ENCODE measurements around the gene EDIL3.
A peak's percentile ranks its signal among the peaks of the same experiment; 100 is the strongest.
"Not testable (repeated sequence)": the region's sequence is repeated elsewhere in the genome, so short reads cannot be mapped to it uniquely, and the experiment has no call there.

Gene EDIL3

DNA sequence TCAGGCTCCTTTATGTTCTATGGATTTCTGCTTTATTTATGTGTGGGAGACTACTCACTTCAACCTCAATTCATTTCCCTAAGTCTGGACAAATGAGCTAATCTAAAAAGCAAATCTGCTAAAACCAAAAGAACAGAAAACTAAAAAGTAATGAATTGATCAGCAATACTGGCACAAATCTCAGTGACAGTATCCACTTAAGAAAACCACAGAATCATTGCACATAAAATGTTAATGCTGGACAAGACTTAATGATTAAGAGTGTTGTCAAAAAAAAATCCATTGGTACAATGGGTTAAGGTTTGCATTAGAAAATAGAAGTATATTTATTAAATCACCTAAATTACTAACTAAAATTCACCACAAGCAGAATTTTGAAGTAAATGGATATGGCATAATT lies 147.6 kb downstream of the EDIL3 start:
- intact Hi-C loops (cut with DNase I): no loop called here
- no peak for DNase-seq

DNA sequence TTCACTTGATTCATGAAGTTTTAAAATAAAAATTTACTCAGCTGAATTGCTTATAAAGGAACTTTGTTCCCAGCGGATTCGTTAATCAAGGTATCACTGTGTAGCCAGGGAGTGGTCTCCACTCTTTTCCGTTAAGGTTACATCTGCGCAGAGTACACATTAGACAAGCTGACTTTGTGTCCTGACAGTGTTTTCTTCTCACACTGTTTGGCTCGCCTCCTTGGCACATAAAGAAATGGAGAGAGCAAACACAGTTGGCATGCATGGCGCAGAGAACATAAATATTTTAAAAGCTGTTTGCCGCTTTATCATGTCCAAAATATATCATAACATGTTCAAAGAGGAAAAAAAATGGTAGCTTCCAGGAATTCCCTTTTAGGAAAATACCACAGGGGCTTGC lies 153.2 kb downstream of the EDIL3 start:
- intact Hi-C loops (cut with DNase I): no loop called here
- peak in 1 of 42 donors; percentile 5 for DNase-seq

DNA sequence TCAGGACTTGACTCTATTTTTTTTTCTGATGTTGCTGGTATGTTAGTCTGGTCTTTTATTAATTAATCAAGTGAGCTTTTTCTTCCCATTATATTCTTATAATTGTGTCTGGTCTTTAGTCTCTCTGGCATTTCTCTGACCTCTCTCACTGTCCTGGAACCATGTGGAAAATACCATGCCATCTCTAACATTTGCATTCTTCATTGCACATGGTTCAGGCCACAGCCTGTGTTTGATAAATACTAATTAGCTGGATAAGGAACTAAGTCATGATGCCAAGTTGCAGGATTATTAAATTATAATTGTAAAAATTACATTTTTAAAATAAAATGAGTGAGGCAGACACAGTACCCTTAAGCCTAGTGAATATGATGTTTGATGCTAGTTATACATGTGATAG lies 155.6 kb downstream of the EDIL3 start:
- intact Hi-C loops (cut with DNase I): no loop called here
- no peak for DNase-seq

DNA sequence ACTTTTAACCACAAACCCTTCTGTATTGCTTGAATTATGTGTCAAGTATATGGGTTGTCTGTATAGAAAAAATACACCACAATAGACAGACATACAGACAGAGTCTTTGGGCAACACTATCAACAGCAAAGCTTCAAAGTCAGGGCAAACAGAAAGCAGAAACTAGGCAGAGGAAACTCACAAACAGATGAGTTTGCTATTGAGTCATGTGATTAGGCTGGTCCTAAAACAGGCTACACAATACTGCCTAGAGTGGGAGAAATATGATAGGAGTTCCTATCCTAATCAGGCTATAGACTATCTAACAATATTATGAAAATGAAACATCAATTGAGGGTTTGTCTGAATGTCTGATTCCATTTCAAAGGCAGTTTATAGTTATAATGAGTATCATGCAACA lies 156.4 kb downstream of the EDIL3 start:
- intact Hi-C loops (cut with DNase I): no loop called here
- DNase-seq: no peak

DNA sequence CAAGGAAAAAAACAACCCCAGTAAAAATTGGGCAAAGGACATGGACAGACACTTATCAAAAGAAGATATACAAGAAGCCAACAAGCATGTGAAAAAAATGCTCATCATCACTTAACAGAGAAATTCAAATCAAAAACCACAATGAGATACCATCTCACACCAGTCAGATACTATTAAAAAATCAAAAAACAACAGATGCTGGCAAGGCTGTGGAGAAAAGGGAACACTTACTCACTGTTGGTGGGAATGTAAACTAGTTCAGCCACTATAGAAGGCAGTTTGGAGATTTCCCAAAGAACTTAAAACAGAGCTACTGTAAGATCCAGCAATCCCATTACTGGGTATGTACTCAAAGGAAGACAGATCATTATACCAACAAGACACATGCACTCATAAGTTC lies 157.4 kb downstream of the EDIL3 start:
- intact Hi-C loops (cut with DNase I): no loop called here

DNA sequence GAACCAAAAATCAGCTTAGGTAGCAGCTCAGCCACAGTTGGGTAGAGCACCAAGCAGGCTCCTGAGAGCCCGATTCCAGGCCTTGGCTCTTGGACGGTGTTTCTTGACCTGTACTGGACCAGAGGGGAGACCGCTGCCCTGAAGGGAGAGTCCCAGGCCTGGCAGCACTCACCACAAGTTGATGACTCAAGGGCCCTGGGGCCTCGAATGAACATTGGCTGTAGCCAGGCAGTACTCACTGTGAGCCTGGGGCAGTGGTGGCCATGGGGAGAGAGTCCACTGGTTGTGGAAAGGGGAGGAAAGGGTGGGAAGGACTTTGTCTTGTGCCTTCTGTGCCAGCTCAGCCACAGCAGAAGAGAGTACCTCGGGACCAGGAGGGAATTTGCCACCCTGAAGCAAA lies 166.1 kb downstream of the EDIL3 start:
- DNase-seq: no peak
- intact Hi-C loops (cut with DNase I): no loop called here

More for the DNA sequence above, 157.4 kb downstream of the EDIL3 start:
- DNase-seq: no peak

DNA sequence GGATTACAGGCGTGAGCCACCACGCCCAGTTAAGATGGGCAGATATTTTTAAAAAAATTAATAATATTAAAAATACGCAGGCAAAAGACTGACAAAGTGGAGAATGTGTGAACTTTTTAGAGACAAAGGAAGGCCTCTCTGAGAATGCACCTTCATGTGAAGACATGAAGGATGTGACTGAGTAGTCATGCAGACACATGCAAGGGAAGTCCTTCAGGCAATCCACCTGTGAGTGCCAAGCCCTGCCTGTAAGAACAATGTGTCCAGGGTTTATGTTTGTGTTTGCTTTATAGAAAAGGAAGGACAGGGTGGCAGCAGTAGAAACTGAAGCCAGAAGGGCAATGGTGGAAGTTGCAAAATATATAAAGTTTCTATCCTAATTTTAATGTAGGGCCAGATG lies 169.2 kb downstream of the EDIL3 start:
- intact Hi-C loops (cut with DNase I): no loop called here

DNA sequence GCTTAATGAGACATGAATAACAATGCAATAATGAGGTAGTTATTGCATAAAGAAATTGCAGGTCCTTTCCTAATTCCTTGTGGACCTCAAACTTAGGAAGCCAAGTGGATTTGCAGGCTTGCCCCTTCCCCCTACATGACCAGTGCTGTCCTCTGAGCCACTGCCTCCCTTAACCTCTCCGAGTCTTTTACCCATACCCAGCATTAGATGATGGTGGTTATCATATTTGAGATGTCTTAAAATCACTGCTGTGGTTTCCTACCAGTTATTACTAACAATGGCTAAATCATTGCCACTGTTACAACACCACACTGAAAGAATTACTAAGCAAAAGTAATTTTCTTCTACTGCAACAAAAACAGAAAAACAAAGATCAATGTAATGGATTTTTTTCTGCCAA lies 170.8 kb downstream of the EDIL3 start:
- intact Hi-C loops (cut with DNase I): no loop called here
- DNase-seq: no peak

More for the DNA sequence above, 169.2 kb downstream of the EDIL3 start:
- DNase-seq: no peak

DNA sequence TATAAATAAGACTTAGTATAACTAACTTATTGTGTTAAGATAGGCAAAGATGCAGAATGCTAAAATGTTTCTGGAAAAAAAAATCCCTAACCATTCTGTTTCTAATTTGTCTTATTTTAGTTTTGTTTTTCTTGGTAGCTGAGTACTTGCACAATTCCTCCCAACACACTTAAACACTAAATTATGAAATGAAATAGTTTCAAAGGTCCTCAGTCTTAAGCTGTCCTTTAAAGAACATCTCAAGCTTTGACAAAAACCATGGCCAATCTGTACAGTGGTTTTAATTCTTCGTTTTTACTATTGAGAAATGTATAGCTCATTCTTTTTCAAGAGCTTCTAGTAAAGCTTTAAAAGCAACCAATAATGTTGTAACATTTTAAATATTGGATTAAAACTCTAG lies 171.5 kb downstream of the EDIL3 start:
- no peak for DNase-seq
- intact Hi-C loops (cut with DNase I): no loop called here

DNA sequence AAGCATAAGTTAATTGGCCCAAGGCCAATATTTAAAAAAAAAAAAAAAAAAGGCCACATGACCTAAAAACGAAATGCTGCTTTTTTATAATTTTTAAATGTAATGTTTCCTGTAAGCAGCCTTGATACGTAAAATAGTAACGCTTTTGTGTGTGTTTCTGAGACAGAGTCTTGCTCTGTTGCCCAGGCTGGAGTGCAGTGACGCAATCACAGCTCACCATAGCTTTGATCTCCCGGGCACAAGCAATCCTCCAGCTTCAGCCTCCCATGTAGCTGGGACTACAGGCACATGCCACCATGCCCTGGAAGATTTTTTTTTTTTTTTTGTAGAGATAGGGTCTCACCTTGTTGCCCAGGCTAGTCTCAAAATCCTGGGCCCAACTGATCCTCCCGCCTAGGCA lies 179.9 kb downstream of the EDIL3 start:
- intact Hi-C loops (cut with DNase I): no loop called here
- no peak for DNase-seq

DNA sequence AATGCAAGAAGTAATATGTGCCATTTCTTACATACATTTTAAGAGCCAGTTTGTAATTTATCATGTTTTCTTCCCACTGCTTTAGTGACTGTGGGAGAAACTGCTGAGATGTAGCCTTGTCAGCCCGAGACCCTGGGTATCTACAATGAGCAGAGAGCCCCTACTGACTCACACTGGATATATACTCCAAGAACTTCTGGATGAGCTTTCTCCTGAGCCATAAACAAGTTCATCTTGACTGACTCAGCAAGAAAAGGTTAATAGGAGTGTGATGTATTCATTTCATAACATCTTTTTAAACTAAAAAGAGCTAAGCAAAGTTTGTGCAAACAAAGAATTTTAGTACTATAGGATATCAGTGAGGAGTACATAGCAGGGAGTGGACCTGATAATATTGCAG lies 182.5 kb downstream of the EDIL3 start:
- intact Hi-C loops (cut with DNase I): no loop called here

DNA sequence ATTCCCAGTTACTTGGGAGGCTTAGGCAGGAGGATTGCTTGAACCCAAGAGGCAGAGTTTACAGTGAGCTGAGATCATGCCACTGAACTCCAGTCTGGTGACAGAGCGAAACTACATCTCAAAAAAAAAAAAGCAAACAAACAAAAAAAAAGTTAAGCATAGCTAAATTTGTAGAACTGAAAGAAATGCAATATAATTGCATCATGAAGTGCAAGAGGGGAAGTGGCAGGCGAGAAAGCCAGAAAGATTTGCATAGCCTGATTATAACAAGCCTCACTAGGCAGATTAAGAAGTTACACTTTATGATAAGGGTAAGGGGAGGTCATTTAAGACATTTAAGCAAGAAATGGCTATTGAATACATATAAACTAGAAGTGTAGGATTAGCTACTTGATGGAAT lies 187.1 kb downstream of the EDIL3 start:
- intact Hi-C loops (cut with DNase I): no loop called here
- no peak for DNase-seq

More for the DNA sequence above, 182.5 kb downstream of the EDIL3 start:
- no peak for DNase-seq

DNA sequence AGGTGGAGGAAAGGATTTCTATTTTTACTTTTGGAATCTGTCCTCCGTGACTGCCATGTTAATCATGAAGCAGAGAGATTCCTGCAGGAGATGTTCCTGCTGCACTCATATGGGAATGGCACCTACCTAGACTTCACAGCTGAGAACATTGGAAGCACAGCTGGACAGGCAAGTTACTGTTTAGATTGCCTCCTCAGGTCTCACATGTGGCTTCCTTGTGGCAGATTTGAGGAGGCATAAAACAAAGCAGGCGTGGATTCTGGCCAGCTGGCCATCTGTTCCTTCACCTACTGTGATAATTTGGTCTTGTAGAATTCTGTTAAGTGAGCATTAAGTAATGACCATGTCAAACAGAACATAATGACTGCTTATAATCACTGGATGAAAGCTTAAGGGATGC lies 193.4 kb downstream of the EDIL3 start:
- peak in 5 of 42 donors; percentile 12 to 32 (median 17) for DNase-seq

DNA sequence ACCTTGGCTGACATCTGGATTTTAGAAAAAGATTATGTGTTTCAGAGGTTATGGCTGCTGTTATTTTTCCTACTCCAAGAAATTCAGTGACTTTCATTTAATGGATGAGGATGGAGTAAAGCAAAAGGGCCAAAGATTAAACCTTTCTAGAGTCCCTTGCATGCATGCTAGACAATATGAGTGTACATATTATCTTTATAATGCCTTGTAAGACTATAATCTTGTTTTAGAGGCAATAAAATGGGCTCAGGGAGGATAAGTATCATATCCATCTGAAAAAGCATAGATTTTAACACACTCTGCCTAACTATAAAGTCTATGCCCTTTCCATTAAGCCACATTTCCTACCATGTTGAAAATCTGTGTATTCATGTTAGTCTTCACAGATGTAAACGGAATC lies 199.8 kb downstream of the EDIL3 start:
- intact Hi-C loops (cut with DNase I): no loop called here
- no peak for DNase-seq

More for the DNA sequence above, 193.4 kb downstream of the EDIL3 start:
- intact Hi-C loops (cut with DNase I): no loop called here

DNA sequence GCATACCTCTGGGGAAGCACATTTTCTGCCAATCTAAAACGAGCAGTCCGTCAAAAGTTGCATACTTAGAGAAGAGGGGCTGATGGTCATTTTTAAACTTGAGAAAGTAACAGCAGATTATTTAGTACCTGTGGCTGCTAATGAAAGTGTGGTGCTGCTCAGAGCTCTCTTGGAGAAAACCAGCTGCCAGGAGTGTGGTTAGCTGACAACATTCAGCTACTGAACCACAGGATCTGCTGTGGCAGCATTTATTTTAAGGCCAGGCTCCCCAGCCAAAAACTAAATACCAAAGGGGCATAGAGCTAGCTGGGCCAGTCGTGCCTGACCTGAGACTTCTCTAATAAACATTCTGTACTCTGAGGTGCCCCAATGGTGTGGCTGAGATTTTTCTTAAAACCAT lies 203.6 kb downstream of the EDIL3 start:
- intact Hi-C loops (cut with DNase I): no loop called here
- no peak for DNase-seq

DNA sequence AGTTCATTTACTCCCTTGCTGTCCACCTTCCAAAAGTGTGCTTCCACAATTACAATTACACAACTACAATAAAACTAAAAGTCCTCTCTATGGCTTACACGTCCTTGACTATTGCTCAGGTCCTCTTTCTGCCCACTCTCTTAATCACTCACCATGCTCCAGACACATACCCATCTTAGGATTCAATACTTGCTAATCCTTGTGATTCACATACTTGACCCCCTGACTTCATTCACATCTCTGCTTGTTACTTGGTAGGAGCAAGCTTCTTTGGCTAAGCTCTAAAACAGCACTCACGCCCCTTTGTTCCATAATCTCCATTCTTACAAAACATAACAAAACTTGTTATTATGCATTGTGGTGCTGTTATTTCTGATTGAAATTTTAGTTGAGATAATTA lies 215.8 kb downstream of the EDIL3 start:
- intact Hi-C loops (cut with DNase I): no loop called here
- no peak for DNase-seq

DNA sequence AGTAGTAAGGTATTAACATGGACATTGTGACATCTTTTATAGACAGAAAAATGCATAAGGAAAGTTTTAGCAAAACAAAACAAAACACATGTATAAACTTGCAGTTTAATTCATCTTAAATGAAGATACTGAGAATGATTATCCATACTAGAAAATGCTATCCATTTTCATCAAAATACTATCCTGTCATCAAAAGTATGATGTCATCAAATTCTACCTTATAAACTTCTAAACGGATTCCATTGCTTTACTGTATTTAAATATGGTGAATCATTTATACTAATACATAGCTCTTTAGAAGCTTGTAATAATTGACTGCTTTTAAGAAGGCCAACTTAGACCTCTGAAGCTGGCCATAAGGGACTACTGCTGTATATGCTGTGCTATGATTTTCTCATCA lies 221.0 kb downstream of the EDIL3 start:
- no peak for DNase-seq
- intact Hi-C loops (cut with DNase I): no loop called here

DNA sequence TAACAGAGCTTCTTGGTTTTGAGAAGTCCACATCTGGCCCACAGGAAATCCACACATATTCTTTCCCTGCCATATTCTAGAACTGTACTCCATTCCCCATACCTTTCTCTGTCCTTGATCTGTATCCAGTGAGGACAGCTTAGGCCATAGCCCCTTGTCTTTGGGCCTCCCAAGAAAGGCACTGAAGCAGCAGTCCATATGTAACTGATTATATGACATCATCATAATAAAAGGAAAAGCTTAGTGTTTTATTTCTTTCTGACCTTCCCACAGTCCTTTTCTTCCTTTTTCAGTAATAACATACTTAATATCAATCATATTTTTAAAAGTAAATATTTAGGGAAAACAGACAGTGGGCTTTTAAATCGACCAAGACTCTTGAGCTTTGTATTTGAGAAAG lies 222.0 kb downstream of the EDIL3 start:
- DNase-seq: no peak
- intact Hi-C loops (cut with DNase I): no loop called here

DNA sequence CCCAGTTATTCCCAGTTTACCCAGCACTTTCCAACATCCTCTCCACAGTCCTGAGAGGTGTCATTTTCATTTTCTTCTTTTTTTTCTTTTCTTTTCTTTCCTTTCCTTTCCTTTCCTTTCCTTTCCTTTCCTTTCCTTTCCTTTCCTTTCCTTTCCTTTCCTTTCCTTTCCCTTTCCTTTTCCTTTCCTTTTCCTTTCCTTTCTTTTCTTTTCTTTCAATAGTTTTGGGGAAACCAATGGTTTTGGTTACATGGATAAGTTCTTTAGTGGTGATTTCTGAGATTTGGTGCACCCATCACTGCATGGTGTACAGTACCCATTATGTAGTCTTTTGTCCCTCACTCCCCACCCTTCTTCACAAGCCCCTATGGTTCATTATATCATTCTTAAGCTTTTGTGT lies 224.0 kb downstream of the EDIL3 start:
- DNase-seq; intact Hi-C loops (cut with DNase I): not testable (repeated sequence)

DNA sequence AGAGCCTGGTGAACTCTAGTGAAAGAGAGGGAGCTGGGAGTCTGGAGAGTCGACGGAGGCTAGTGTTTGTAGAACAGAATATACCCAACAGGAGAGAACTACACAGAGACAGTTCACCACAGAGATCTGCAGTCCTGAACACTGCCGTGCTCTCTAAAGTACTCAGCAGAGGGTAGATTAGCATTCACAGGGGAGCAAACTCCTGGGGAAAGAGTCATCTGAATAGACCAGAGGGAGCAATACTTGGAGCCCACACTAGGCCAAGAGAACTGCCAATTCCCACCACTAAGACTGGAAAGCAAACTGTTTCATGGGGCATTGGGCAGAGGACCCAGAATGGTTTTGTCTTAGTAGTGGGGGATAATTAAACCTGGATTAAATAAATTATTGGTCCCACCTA lies 235.6 kb downstream of the EDIL3 start:
- intact Hi-C loops (cut with DNase I): no loop called here
- no peak for DNase-seq

DNA sequence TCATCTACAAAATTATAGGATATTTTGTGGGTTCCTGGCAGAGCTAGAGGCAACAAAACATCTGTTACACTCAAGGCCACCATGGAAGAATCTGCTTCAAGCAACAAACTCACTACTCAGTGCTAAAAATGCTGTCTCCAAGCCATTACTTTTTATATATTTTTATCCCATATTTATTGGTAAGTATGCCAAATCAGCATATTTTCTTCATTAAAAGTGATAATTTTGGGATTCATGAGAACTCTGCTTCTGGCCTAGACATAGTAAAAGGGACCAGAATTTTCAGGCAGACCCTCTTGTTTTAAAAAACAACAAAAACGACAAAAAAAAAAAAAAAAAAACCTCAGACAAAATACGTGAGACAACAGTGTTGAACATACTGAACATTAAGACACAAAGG lies 236.0 kb downstream of the EDIL3 start:
- DNase-seq: no peak
- intact Hi-C loops (cut with DNase I): no loop called here

DNA sequence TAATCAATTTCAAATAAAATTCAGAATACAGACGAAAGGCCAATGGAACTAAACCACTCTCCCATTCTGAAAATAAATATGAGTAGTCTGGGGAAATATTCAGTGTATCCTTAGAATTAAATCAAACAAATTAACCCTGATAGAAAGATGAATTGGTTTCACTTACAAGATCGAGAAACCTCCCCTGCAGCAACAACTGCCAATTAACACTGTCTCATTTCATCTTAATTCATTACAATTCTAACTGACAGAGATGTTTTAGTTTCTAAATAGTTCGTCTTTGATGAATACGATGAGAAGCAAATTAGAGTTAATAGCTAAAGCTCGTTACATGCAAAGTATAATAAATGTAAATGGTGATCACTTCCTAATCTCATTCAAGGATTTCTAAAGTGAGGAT lies 247.1 kb downstream of the EDIL3 start:
- no peak for DNase-seq
- intact Hi-C loops (cut with DNase I): no loop called here
